ENCODE measurements around the gene IPMK. TPM values are rescaled to one million over a fixed set of nuclear protein-coding genes. Genes with fewer than 3 reads are reported as not detected.

Gene IPMK
- total and polyA plus RNA-seq, 2 of the 8 experiments (the other 6 are each of a cell fraction or from before 2014, with no cell fraction given), result 1.3 to 7.8 TPM

DNA sequence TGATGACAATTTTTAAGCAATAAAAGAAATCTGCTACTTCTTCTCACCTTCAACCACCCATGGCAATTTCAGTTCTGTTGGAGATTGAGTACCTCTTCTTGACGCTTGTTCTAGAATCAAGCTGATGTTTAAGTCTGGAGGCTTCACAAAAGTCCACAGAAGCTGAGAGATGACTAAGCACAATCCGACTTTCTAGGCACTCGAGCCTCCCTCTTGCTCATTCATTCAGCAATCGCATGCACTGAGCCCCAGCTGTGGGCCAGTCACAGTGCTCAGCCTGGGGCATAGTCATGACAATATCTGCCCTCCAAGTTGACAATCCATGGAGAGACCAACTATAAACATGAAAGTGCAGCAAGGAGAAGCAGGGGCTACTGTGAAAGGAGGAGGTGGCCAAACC is 103.2 kb downstream of the IPMK start:
- FAIRE-seq, result no peak

More for the DNA sequence above, 103.2 kb downstream of the IPMK start:
- no peak for DNase-seq (ENCODE audit: low read depth in 1 of 2, low spot score in 2 of 2)
- H3K4ac ChIP-seq (replicated peaks; ENCODE audit: insufficient read length, low read depth, low read length), result no peak overlapping the region
- H3K9me3 ChIP-seq (ENCODE audit: insufficient read depth in 2 of 2, low read depth in 1 of 2, low read length in 1 of 2), result no peaks in the 10 kb centered on the region
- H3K27me3 ChIP-seq (replicated peaks in 1 of 4; ENCODE audit: control insufficient read depth in 3 of 4, extremely low read depth in 1 of 4, insufficient read depth in 3 of 4, low read length in 3 of 4), result peaks cover 0 to 1% (median 0%) of the 10 kb centered on the region in 4 experiments; a peak in 1 of 7 replicates
- peak overlapping the region; percentile 15 for H4K91ac ChIP-seq (replicated peaks; ENCODE audit: insufficient read length, low read length)
- H3K23ac ChIP-seq (ENCODE audit: insufficient read length), result no peak overlapping the region
- H3K36me3 ChIP-seq (ENCODE audit: control insufficient read depth in 2 of 4, insufficient read depth in 4 of 4, low read length in 3 of 4), result no peaks in the 10 kb centered on the region
- H3K56ac ChIP-seq (replicated peaks; ENCODE audit: insufficient read length, low read depth, low read length), result no peak overlapping the region
- no peak overlapping the region for H3K4me2 ChIP-seq (ENCODE audit: insufficient read depth in 1 of 2, low read depth in 2 of 2, low read length in 2 of 2)
- no peak overlapping the region for H4K8ac ChIP-seq (ENCODE audit: extremely low read depth, insufficient read depth, low read length)
- no peak overlapping the region for H3K14ac ChIP-seq (ENCODE audit: insufficient read length)
- no peak overlapping the region for H2BK20ac ChIP-seq (ENCODE audit: low read length)
- POLR2A ChIA-PET (ENCODE audit: partially characterized antibody), result no interaction called here
- WGBS, 2 experiments (ENCODE audit: extremely low coverage in 1 of 2, insufficient coverage in 1 of 2, insufficient read length in 1 of 2, insufficient replicate concordance in 2 of 2, low coverage in 1 of 2, low lambda C conversion rate in 2 of 2, missing lambda C conversion rate in 1 of 2), result 89% methylated on average over 4 of the region's 4 CpGs; no CpG with 5 or more reads in 1 of the 2 experiments
- no peaks in the 10 kb centered on the region for H3K4me1 ChIP-seq (replicated peaks in 1 of 4; ENCODE audit: control insufficient read depth in 3 of 4, insufficient read depth in 4 of 4, low read length in 3 of 4)
- no peak overlapping the region for H2AK5ac ChIP-seq (ENCODE audit: low read depth, low read length)
- H3K23me2 ChIP-seq (ENCODE audit: low read depth, low read length), result no peaks in the 10 kb centered on the region
- TF ChIP-seq TBP (IDR thresholded peaks at IDR 0.05; ENCODE audit: low read depth, low read length), result no peak
- TF ChIP-seq GABPA (IDR thresholded peaks at IDR 0.05; ENCODE audit: borderline replicate concordance, insufficient read depth, low read length), result no peak
- no peak for TF ChIP-seq CBX8 (IDR thresholded peaks at IDR 0.05; ENCODE audit: borderline replicate concordance, low read depth, low read length)
- TF ChIP-seq JUND (IDR thresholded peaks at IDR 0.05; ENCODE audit: low read length), result no peak
- TF ChIP-seq, protein P1, sequence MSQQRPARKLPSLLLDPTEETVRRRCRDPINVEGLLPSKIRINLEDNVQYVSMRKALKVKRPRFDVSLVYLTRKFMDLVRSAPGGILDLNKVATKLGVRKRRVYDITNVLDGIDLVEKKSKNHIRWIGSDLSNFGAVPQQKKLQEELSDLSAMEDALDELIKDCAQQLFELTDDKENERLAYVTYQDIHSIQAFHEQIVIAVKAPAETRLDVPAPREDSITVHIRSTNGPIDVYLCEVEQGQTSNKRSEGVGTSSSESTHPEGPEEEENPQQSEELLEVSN (IDR thresholded peaks at IDR 0.05), result no peak
- TF ChIP-seq, protein P2, sequence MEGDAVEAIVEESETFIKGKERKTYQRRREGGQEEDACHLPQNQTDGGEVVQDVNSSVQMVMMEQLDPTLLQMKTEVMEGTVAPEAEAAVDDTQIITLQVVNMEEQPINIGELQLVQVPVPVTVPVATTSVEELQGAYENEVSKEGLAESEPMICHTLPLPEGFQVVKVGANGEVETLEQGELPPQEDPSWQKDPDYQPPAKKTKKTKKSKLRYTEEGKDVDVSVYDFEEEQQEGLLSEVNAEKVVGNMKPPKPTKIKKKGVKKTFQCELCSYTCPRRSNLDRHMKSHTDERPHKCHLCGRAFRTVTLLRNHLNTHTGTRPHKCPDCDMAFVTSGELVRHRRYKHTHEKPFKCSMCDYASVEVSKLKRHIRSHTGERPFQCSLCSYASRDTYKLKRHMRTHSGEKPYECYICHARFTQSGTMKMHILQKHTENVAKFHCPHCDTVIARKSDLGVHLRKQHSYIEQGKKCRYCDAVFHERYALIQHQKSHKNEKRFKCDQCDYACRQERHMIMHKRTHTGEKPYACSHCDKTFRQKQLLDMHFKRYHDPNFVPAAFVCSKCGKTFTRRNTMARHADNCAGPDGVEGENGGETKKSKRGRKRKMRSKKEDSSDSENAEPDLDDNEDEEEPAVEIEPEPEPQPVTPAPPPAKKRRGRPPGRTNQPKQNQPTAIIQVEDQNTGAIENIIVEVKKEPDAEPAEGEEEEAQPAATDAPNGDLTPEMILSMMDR (IDR thresholded peaks at IDR 0.05; ENCODE audit: control extremely low read depth in 1 of 3, insufficient read depth in 1 of 3, low read depth in 1 of 3, low read length in 3 of 3), result no peak
- no peak overlapping the region for H4K5ac ChIP-seq (ENCODE audit: insufficient read length, low read depth, low read length)
- H2BK120ac ChIP-seq (replicated peaks; ENCODE audit: low read depth, low read length), result no peak overlapping the region
- H2AFZ ChIP-seq (ENCODE audit: low read length), result 0 out of 2 replicates have a peak overlapping the region, but pooled peaks have one; percentile 9
- no peak overlapping the region for H2BK5ac ChIP-seq (ENCODE audit: low read depth, low read length)
- CTCF ChIA-PET (ENCODE audit: partially characterized antibody), result no interaction called here
- H2BK12ac ChIP-seq (ENCODE audit: low read depth, low read length), result no peak overlapping the region
- no peak overlapping the region for H3K27ac ChIP-seq (ENCODE audit: low read depth, low read length)
- H3K9ac ChIP-seq (replicated peaks in 1 of 4; ENCODE audit: extremely low read depth in 1 of 4, low read depth in 3 of 4, low read length in 3 of 4), result no peak overlapping the region
- H3K79me1 ChIP-seq (ENCODE audit: low read depth, low read length), result no peaks in the 10 kb centered on the region
- no peak overlapping the region for H3K18ac ChIP-seq (ENCODE audit: extremely low read depth, low read length)
- no peak overlapping the region for H3K4me3 ChIP-seq (ENCODE audit: extremely low read depth in 1 of 4, insufficient read depth in 2 of 4, low read depth in 3 of 4, low read length in 4 of 4)
- H3K79me2 ChIP-seq (ENCODE audit: control insufficient read depth in 1 of 2, insufficient read depth in 2 of 2, low read length in 2 of 2), result no peaks in the 10 kb centered on the region
- H2BK15ac ChIP-seq (ENCODE audit: low read length), result no peak overlapping the region
- H4K20me1 ChIP-seq (replicated peaks in 1 of 2; ENCODE audit: control insufficient read depth in 1 of 2, insufficient read depth in 2 of 2, low read length in 2 of 2), result no peaks in the 10 kb centered on the region

All from H1 (cell line).